HG03060 (cell line): ENCODE data around the gene MSANTD3.

Source experiments
- ATAC-seq: cut with Tn5 transposase; IDR thresholded peaks from one replicate; pipeline ENCODE4 v1.9.1; 2021; ENCODE audit warnings: low read depth, moderate number of reproducible peaks; ENCODE audit not compliant: unreplicated experiment

The MSANTD3 gene

DNA sequence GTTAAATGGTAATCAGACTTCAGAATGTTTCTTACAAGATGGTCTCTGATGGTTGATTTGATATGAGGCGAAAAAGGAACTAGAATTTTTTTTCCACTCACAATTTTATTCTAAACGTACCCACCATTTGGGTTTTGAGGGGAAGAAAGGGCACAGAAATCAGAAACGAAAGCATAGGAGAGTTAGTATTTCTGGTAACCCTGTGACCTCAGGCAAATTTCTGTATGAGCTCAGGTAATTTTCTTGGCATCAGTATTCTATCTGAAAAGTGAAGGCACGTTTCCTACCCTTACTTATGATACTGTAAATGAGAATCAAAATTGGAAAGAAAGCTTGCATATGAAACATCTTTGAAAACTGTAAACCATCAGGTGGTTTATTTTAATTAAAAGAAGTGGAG, 72.5 kb downstream of the MSANTD3 start:
- ATAC-seq, result no peak

DNA sequence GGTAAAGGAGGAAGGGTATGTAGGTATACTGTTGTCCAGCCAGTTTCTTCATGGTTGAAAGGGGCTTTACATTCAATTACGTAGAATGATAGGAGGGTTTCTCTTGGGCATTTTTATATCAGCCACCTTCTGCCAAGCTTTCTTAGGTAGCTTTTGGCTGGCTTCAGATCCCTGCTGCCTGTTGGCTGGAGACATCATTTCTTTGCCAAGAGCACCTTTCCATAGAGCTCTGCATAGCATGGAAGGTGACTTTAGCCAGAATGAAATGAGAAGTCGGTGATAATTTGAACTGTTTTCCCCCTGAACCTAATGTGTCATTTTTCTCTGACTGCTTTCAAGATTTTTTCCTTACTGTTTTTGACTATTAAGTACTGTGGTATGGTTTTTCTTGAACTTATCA, 72.9 kb downstream of the MSANTD3 start:
- ATAC-seq, result no peak
